Activated CD4-positive, alpha-beta T cell treated with anti-CD3 and anti-CD28 coated beads for 1 hour (primary cell): Measurements from ENCODE around the gene GAREM1.

Experiments
- DNase-seq: peaks from one replicate; pipeline ENCODE4 v3.0.0-alpha.2; 2020

GAREM1 gene

GRCh38 chr18:32422978-32423740, 47.5 kb downstream of the GAREM1 start:
- no peak for DNase-seq

DNA sequence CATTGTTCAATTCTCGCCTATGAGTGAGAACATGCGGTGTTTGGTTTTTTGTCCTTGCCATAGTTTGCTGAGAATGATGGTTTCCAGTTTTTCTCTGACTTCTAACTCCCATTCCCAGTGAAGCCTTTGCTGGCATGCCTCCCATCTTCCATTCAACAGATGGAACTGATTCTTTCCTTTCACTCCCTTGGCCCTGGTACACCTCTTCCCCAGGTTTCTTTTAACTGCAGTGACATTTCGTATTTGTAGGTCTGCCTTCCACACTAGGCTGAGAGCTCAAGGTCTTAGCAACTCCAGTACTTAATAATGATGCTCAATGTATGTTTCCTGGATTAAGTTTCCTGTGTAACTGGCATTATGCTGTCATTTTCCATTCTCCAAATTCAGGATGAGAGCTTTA, 48.5 kb downstream of the GAREM1 start:
- no peak for DNase-seq

GRCh38 chr18:32420084-32420750, 50.5 kb downstream of the GAREM1 start:
- DNase-seq: no peak

DNA sequence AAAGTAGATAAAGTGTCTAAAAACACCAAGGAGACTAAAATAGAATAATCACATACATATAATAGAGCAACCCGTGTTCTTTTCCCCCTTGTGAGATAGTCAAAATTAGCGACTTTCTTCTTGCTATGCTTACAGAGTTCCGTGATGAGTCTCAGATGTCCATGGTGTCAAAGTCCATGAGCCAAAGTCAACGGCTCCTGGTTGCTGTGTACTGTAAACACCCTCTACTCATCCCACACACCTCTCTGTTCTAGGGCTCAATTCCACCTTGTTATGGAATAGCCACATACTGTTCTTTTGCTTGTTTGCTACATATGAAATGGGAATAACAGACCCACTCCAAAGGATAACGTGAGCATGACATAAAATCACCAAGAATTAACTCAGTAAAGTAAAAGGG, 52.5 kb downstream of the GAREM1 start:
- no peak for DNase-seq

- no peak for DNase-seq
These were observed 65.1 kb downstream of the GAREM1 start for GRCh38 chr18:32405588-32405987.

- DNase-seq: no peak
These were observed 69.1 kb downstream of the GAREM1 start for GRCh38 chr18:32401621-32402020.

DNA sequence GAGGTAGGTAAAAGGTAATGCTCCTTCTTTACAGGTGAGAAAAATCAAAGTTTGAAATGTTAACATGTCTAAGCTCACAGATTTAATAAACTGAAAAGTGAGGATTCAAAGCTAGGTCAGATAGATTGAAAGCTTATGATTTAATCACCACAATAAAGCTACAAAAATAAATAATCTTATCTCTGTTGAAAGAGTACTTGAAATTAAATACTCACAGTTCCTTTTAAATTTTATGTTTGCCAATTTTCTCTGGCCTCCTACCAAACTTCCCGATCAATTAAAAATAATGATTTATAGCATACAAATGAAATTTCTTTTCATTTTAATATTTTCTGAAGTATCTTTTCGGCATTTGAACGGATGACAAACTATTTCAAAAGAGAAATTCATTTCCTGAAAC, 77.3 kb downstream of the GAREM1 start:
- no peak for DNase-seq

- DNase-seq: no peak
These were observed 79.6 kb downstream of the GAREM1 start for GRCh38 chr18:32391126-32391525.

- DNase-seq: no peak
These were observed 80.8 kb downstream of the GAREM1 start for GRCh38 chr18:32389858-32390257.

GRCh38 chr18:32389191-32389590, 81.5 kb downstream of the GAREM1 start:
- DNase-seq: no peak

DNA sequence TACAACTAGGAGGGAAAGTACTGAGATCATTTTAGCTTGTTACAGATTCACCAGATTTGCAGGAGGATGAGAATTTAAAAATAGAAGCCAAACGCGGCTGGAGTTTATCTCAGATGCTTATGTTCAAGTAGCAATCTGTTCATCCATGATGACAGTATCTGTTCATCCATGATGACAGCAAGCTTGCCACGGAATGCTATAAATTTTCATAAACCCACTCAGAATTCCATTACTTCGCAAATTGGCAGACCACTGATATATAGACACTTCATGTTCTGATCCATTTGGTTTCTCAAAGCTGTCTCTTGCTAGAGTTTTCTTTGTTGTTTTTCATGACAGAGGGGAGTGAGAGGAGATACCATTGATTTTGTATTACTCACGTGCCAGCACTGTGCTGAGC, 84.2 kb downstream of the GAREM1 start:
- DNase-seq: no peak

DNA sequence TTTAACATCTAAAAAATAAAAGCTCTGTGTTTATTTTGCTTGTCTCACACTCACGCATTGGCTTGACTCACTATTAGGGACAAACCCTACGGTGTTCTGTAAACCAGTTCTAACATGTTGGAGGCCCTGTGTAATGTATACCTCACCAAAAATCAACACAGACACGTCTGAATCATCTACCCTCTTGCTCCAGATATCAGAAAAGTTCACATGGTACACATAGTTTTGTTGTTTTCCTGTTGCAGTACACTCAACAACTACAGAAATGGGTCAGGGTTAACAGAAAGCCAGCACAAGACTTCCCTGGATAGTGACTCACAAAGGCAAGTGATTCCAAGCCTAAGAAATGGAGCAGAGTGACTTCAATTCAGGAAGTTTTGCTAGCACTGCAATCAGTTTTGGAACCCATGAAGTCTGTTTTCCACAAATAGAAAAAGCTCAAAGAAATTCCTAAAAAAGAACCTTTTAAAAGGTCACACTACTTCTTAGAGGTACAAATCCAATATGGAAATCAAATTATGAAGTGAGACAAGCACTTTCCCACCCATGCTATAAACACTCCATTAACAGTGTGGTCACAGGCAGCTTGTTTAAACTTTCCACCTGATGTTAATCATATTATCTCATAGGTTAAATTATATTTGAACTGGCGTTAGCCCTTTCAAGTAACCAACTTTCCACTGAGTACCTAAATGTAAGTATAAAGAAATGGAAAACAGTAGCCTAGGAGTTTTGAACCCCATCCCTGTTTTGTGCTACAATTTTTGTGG, 87.4 kb downstream of the GAREM1 start:
- DNase-seq: no peak

DNA sequence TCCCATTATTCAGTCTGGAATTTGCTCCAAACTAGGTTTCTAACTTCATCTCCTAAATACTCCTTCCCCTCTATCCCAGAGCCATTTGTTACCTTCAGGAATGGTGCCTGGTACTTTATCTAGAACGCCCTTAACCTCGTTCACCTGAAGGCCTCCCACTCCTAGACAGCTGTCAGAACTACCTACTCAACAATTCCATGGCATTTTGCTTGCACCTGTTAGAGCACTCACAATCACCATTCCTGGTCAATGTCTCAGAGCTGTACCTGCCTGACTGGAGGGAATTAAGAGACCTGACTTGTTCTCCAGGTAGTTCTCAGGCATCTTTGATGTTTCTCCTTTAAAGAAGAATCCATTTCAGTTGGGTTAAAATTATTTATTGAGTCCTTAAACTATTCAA, 88.9 kb downstream of the GAREM1 start:
- no peak for DNase-seq

DNA sequence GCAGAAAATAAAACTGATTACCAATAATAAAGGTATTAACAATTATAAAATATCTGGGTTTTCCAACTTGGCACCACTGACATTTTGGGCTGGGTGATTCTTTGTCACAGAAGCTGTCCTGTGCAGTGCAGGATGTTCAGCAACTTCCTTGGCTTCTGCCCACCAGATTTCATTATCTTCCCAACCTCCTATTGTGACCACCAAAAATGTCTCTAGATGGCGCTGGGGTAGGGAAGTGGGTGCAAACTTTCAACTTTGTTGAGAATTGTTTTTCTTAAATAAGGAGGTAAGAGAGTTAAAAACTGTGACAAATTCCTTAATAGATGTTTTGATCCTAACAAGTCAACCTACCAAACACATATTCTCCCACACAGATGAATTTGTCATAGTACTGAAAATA, 90.1 kb downstream of the GAREM1 start:
- DNase-seq: no peak

DNA sequence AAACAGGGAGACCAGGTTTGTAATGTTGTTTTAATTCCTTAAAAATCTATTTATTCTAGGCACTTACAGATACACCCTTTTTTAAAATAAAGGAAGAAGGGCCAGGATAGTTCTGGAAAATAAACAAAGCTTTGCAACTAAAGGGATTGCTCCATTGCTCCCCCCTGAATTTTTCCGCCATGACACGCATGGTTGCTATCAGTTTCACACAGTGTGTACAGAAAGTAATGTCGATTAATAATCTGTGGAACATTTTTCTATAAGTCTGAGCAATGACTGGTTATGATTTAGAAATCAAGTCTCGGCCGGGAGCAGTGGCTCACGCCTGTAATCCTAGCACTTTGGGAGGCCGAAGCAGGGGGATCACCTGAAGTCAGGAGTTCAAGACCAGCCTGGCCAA, 90.8 kb downstream of the GAREM1 start:
- DNase-seq: no peak

- DNase-seq: no peak
These were observed 92.0 kb downstream of the GAREM1 start for GRCh38 chr18:32378705-32379104.

DNA sequence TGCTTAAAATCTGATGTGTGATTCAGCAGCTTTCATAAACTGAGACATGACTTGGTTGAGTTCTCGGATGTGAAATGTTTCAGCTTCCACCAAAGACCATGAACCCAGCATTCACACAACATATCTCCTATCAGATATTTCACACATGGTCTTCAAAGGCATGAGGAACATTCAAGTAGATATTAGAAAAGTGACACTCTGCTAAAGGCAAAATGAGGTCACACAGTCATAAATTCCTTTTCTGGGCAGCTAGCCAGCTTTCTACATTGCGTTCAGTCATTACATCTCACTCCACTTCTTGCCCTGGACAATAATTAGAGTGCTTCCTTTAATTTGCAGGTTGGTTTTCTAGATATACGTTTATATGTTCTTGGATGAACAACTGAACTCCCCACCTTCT, 96.7 kb downstream of the GAREM1 start:
- DNase-seq: no peak

GRCh38 chr18:32373505-32373904, 97.2 kb downstream of the GAREM1 start:
- DNase-seq: no peak

DNA sequence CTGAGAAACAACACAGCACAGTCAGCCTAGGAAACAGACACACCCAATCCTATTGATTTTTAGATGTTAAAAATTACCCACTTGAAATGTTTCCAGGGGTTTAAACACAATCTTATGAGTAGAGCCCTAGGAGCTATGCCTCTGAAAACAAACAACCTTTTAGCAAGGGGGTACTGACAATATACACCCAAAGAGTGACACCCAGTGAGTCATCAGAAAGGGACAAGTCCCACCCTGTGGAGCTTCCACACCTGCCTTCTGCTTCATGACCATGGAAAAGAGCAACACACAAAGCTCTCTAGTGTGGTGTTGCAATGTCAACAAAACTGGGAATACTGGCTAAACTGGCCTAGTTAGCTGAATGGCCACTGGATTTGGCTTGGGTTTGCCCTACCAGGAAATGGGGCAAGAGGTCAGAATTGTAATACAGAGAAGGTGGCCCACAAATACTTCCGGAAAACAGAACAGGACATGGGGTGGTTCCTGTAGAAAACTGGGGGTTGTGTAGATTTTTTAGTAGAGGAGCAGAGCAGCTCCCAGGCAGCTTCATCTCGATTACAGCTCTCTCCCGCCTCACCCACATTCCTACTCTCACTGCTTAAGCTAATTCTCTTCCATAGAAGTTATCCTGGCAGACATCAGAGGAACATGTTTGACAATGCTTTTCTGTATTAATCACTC, 98.2 kb downstream of the GAREM1 start:
- DNase-seq: no peak

DNA sequence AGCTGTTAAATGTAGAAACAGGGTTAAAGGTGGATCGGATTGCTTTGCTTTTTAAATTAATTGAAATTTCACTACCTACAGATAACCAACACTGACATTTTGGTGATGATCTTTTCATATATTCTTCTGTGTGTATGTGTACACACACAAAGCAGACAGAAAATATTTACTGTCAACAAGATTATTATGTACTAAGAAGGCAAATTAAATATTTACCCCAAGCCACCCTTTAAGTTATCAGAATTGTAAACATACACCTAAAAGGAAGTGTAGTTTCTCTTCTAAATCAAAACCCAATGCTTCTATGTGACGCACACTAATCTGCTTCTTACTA, 98.7 kb downstream of the GAREM1 start:
- DNase-seq: no peak

GRCh38 chr18:32371384-32371783, 99.3 kb downstream of the GAREM1 start:
- DNase-seq: no peak

DNA sequence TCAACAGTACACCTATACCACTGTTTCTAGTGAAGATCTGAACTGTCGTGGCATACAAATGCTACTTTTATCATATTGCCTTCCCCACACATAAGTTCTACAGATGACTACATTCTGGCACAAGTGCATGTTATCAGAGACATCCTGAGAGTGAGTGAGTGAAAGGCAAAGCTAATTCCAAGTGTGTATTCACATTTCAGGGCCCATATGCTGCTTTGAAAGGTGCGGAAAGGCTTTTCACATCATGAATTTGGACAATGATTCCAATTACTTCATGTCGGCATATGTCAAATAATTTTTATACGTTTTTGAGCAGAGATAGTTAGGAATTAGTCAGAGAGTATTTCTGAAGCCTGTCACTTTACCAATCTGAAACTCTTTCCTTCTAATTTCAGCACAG, 101.7 kb downstream of the GAREM1 start:
- DNase-seq: no peak

GRCh38 chr18:32368170-32368569, 102.5 kb downstream of the GAREM1 start:
- no peak for DNase-seq
